Middle frontal gyrus (tissue), 1 donor: ENCODE data around the gene TMTC2.
"Not testable (repeated sequence)": the region's sequence is repeated elsewhere in the genome, so short reads cannot be mapped to it uniquely, and the experiment has no call there.

Experiments used
- DNase-seq: peaks from one replicate; pipeline ENCODE4 v3.0.0-alpha.2; 2015; ENCODE audit warnings: low spot score; ENCODE audit errors: extremely low spot score

The TMTC2 gene

DNA sequence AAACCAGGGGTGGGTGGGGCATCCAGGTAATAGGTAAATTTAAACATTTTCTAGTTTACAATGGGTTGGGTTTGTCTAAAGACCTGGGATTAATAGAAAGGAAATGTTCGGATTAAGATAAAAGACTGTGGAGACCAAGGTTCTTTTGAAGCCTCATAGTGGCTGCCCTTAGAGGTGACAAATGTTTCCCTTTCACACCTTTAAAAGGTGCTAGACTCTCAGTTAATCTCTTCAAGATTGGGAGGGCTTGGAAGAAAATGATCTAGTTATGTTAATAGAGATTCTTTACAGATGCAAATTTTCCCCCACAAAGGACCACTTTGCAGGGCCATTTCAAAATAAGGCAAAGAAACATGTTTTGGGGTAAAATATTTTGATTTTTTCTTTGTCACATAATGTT lies 39.0 kb downstream of the TMTC2 start:
- no peak for DNase-seq

DNA sequence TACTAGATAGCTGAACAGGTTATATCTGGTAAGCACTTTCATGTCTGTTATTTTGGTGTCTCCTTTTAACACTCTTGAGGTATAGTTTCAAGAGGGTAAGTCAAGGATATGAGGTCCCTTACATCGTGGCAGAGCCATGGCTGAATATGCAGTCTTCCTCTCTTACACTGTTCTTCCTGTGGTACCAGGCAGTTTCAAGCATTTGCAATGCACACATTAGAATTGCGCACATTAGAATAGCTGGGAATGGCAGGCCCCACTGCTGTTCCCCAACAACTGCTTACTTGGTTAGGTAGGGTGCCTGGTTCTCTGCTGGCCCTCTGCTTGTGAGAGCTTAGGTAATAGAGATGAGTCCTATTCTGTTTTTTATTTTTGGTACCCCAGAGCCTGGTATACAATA lies 41.2 kb downstream of the TMTC2 start:
- DNase-seq: no peak

DNA sequence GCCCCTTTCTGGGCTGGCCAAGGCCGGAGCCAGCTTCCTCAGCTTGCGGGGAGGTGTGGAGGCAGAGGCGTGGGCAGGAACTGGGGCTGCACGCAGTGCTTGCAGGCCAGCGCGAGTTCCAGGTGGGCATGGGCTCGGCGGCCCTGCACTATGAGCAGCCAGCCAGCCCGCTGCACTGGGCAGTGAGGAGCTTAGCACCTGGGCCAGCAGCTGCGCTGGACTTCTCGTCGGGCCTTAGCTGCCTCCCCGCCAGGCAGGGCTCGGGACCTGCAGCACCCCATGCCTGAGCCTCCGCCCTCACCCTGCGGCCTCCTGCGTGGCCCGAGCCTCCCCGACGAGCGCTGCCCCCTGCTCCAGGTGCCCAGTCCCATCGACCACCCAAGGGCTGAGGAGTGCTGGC lies 42.0 kb downstream of the TMTC2 start:
- no peak for DNase-seq

DNA sequence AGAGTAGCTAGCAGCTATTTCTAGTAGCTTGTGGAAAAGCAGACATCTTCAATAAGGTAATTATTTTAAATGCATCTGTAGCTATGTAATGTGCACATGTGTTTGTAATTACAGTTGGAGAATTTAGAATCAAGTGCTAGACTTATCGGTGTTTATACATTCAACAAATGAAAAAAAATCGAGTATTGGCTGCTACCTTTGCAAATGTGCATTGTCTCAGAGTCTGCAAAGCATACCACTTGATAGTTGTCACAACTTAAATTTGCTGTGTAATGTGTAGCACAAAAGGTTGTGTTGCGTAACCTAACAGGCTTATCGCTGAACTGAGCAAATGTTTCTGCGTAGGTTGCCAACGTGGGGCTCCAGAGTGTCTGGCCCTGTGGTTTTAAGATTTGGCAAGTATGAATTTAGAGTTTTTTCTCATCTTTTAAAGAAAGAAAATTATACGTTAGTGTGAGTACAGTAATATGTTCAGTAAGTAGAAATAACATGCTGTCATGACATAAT lies 44.3 kb downstream of the TMTC2 start:
- no peak for DNase-seq

DNA sequence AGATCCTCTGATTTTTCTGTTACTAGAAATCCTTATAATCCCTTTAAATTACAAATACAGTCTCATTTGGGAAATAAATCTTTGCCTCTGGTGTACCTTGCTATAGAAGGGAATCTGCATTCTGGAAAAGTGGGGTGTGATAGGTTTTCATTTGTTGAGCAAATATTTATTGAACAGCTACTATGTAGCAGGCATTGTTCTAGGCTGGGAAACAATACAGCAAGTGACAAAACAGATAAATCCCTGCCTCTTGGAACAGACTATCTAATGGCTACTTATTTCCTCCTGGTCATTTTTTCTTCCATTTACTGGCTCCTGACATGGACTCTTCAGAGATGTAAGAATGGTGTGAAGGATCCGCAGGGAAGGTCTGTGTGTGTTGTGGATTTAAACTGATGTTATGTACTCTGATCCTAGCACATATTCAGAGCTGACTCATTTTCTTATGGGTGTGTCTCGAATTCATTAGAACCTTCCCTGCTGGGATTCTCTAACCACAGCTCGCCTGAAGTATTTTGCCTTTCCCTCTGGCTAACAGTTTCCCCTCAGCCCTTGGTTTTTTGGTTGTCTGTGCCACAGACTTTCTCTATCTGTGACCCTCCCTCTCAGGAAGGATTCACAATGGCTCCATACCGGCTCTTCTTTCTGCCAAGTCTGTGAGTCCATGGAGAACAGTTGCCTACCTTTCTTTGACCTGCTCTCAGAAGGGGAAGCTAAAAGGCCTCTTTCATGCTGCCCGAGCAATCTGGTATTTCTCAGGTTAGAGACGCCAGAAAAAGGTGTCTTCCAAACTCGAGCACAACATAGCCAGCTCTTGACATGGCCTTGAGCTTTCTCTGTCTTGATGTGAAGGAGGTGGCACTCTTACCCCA lies 53.7 kb downstream of the TMTC2 start:
- no peak for DNase-seq

DNA sequence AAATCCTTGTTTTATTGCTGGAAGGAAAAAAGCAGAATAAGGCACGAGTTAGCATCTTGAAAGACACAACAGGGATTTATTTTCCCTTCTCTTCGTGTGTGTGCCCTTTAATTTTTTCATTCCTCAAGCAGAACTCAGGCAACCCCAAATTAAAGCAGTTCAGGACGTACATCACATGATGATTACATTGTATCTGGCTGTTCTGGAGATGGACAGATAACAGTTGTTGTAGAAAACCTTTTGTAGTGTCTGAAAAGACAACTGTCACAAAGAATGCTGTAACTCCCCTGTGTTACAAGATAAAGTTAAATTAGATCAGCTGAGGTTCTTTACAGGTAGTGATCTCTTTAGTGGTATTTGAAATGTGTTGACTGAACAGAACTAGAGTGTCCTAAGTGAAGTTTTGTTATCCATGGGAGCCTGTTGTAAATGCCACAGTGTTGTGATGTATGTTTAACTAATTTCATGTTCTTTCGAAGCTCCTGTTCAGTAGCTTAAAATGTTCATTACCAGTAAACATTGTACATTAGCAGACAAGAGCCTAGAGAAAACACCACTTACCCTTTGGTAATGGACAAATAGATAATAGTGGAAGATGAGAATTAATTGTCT lies 58.5 kb downstream of the TMTC2 start:
- DNase-seq: no peak

DNA sequence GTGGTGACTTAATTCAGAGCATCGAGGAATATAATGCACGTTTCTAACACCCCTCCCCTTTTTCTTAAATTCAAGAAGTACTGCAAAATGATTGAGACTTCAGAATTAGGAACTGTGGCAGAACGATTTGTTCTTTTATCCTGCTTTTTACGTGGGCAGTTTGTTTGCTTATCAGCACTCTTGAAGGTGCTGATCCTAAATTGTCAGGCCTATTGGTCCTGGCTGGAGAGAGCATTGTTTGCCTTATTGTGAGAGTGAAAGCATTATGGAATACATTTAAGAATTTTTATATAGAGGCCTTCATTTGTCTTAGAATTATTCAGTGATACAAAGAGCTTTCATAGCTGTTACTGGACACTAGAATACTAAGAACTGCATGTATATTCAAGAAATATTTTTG lies 59.1 kb downstream of the TMTC2 start:
- no peak for DNase-seq

DNA sequence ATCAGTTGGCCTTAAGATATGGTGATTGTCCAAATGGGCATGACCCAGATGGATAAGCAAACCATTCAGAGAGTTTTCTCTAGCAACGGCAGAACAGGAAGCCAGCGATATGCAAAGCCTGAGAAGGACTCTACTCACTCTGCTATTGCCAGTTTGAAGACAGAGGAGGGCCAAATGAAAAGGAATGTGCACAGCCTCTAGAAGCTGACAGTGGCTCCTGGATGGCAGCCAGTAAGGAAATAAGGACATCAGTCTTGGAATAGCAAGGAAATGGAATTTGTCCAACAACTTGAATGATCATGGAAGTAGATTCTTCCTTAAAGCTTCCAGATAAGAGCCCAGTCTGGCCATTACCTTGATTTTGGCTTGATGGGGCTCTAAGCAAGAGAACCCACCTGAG lies 60.0 kb downstream of the TMTC2 start:
- no peak for DNase-seq

DNA sequence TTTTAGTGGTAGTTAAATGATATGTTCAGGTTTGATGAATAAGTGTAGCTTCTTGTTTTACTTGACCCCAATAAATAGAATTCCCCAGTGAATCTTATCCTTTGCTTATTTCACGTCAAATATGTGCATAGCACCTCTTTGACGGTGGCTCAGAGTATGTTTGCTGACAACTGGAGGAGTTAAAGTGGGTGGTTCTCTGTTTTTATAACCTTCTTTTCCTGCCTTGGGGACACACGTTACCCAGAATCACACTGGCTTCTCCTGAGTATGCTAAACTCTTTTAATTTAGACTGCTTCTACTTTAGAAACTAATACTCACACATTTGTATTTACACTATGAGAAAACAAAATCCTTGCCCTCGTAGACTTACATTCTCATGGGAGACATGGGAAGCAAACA lies 62.3 kb downstream of the TMTC2 start:
- DNase-seq: no peak

DNA sequence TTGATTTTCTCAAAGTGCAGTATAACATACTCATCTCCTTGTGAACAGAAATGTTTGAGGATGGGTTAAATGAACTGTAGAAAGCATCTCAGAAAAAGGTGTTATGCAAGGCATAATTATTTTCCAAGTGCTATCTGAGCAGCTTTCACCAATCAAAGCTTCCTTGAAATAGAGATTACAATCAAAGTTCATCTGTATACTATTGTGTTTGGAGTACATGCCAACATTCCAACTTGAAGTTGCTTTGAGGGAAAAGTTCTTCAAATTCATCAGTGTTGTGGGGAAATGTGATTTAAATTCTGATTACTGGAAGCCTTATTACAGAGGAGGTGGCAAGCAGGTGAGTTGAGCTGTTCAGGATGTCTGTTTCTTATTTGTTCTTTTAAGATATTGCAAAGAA lies 68.2 kb downstream of the TMTC2 start:
- DNase-seq: no peak

DNA sequence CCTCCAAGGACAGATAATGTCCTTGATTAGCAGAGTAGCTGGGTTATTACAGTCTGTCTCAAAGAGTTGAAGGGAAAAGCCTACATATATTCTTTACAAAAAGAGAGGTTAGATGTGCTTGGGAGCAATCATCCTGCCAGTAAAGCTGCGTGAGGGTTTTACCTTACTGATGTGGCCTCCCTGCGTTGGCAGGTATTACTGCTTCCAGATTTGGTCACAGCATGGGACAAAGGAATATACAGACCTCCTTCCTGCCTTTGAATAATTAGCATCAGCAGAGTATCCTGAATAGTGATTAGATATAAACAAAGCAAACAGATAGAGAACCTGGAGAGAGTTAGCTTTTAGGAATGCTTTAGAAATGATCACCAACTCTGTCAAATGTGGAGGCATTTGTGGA lies 69.6 kb downstream of the TMTC2 start:
- DNase-seq: no peak

DNA sequence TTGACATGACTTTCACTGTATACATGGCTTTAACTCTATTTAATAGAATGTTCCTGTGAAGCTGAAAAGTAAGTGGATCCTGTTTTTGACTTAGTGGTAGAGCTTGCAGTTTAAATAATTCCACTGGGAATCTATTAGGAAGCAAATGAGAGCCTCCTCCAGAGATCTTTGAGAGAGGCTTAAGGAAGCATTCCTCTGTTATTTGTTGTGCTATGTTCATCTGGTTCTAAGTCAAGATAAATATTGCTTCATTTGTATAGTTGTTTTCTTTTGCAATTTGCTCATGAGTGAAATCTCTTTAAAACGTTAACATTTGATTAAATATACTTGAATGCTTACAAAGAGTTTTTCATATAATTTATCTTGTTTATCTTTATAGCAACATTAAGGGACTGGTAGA lies 70.4 kb downstream of the TMTC2 start:
- no peak for DNase-seq

DNA sequence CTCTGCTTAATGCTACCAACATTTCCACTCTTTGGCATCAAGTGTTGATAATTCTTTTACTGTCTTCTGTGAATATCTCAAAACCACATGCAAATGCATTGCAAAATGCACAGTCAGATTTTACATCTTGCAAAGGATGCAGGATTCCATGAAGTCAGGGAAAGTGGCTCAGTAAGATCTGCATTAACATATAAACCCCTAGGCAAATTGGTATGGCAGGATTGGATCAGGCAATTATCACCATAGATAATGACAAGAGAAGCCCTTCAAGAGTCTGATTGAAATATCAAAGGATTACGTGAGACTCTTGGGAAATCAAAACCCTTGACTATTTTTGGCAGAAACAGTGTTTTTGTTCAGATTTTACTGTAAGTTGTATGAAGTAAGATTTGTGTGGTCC lies 71.0 kb downstream of the TMTC2 start:
- DNase-seq: no peak

DNA sequence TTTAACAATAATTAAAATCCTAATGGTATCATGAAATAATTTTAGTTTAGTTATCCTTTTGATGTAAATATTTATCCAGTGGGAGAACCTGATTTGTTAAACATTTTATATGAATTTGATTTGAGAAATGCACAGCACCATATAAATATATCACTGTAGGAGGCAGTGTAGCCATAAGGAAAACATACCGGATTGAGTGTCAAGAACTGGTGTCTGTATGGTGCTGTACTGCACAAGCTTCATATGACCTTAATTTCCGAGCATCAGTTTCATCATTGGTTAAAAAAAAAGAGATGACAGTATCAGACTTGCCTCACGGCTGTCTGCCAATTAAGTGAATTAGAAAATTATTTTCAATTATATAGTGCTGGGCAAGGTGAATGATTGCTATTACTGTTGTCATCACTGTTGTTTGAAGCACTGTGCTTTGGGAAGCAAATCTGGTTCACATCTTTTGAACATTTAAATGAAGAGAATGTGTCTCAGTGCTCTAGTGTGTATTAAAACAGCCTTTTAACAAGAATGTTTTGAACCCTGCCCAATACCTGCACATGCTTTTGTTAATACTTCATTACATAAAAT lies 72.1 kb downstream of the TMTC2 start:
- no peak for DNase-seq

DNA sequence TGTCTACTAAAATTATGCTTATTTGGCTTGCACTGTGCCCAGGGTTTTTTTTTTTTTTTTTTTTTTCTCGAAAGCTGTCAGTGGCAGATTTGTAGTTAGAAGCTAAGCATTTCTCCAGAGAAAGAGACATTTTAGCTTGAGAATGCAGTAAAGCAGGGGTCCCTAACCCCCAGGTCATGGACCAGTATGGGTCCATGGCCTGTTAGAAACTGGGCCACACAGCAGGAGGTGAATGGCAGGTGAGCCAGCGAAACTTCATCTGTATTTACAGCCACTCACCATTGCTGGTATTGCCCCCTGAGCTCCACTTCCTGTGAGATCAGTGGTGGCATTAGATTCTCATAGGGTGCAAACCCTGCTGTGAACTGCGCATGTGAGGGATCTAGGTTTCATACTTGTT lies 73.7 kb downstream of the TMTC2 start:
- DNase-seq: no peak

DNA sequence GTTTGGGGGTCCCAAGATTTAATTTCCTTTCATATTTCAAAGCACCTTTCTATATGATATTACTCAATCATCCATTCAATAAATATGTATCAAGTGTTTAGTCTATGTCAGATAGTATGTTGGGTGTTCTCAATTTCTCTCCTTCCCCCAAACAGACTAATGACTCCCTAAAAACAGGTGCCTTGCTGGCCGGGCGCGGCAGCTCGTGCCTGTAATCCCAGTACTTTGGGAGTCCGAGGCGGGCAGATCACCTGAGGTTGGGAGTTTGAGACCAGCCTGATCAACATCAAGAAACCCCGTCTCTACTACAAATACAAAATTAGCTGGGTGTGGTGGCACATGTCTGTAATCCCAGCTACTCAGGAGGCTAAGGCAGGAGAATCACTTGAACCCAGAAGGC lies 78.5 kb downstream of the TMTC2 start:
- DNase-seq: not testable (repeated sequence)

DNA sequence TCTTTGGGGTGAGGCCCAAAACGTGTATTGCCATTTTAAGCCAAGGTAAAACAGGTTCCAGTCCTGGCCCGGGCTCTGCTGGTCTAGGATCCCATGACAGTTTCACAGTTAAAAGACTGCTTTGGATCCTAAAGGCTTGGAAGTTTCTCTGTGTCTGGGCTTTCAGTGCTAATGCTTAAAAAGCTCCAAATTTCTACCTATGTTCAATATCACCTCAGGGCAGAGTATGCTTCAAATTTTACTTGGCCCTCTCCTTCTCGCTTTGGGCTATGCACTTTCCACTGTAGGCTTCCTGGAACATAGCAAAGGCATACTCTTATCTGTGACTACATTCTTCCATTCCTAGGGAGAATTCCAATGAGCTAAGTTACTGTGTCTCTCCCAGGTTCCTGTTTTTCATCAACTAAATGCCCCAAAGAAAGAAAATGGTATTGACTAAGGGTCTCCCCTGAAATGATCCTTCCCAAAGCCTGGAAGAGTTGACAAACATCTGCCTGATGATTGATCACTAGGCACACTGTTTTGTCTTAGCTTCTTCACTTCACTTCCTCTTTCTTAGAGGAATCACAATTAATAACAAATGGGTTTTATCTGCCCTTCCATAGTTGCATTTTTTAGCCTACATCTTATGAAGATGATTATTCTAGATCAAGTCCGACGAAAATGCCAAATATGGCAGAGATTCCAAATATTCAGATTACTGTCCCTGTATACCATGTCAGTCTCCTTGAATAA lies 79.4 kb downstream of the TMTC2 start:
- no peak for DNase-seq

DNA sequence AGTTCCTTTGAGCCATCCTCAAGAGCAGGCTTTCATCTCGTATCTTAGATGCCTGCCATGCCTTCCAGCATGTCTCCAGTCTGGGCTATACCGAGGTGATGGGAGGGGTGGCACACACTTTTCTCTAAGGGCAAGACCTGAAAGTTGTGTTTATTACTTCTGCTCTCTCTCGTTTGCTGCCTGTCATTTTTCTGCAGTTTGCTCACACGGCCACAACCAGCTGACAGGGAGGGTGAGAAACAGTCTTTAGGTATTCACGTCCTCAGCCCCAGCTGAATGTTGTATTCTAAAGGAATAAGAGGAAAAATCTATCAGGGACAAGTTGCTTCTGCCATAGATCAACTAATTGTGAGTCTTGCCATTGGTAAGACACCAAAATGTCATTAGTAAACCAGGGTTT lies 88.0 kb downstream of the TMTC2 start:
- DNase-seq: no peak

DNA sequence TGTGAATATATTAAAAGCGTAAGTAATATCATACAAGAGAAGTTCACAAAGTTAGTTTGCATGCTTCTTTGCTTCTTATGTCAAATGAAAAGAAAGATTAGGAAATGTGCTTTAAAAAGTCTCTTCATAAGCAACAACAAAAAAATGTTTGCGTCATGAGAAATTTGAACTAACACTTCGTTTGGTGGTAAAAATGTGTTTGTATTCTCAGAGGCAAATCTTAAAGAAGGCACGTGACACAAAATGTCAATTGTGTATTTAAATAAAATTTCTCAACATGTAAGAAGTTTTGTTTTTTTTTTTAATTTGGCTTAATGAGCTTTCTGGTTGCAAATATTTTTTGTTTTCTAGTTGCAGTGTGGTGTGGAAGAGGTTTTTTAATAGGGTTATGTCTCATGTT lies 93.8 kb downstream of the TMTC2 start:
- DNase-seq: no peak

DNA sequence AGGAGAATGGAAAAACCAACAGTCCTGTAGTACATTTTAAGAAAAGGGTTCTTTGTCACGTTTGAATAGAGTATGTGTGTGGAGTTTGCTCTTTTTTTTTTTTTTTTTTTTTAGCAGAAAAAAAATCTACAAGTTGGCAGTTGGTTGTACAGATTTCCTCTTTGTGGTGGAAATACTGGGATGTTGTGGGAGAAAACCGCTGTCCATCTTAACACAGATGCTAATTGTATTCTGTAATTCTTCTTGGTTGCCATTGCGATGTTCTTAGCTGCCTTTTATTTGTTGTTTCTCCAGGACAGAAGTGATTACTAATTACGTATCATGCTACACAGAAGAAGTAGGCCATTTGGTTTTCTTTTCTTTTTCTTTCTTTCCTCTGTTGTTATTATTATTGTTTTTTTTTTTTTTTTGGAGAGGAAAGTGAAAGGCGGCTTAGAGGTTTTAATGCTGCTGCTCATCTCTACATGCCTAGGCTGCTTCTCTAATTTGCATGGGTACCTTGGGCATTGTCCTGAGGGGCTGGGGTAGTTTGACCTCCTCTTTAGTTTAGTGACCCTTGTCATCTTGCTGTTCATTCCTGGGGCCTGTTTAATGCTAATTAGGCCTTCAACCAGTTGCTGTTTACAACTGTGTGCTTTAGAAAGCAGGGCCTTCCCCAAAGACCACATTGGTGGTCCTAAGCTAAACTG lies 94.7 kb downstream of the TMTC2 start:
- peak; percentile 28 for DNase-seq

DNA sequence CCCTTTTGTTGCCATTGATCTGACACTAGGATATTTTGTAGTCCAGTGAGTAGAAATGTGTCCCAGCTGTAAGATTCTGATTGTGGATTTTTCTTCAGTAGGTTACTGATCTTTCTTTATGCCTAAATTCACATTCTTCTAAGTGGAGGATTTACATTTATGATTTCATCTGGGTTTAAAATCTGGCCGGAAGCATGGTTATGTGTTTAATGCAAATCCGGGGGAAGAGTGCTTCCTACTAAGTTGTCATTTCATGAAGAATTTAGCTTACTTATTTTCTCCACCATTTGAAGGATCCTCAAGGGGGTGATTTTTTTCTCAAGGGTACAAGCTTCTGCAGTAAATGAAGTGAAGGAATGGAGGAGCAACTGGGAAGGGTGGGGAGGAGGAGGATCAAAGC lies 96.7 kb downstream of the TMTC2 start:
- DNase-seq: no peak
